ENCODE data around the gene C19orf25.
A peak's percentile ranks its signal among the peaks of the same experiment; 100 is the strongest.

The C19orf25 gene

GRCh38 chr19:1459479-1459878 is 19.5 kb downstream of the C19orf25 start:
- H3K9me3 ChIP-seq (ENCODE audit: low read depth, low read length): no peaks in the 10 kb centered on the region

GRCh38 chr19:1457892-1458291 is 21.1 kb downstream of the C19orf25 start:
- H3K36me3 ChIP-seq (ENCODE audit: insufficient read depth, low read length): no peaks in the 10 kb centered on the region
- H3K9ac ChIP-seq (ENCODE audit: insufficient read length): no peak overlapping the region
- TF ChIP-seq FOXP2 (optimal IDR thresholded peaks at IDR 0.05; ENCODE audit: control extremely low read depth, extremely low read length, insufficient read depth) (no peak), EZH2 (IDR thresholded peaks at IDR 0.05) (no peak), POLR2AphosphoS5 (IDR thresholded peaks at IDR 0.05; ENCODE audit: borderline replicate concordance, low read depth, low read length) (no peak)
- H3K9me3 ChIP-seq (ENCODE audit: low read depth, low read length): no peaks in the 10 kb centered on the region
- no peak overlapping the region for H3K27ac ChIP-seq
- no peak for DNase-seq (ENCODE audit: low read depth, low spot score)
- H3K4me3 ChIP-seq: no peak overlapping the region

More at GRCh38 chr19:1459479-1459878, 19.5 kb downstream of the C19orf25 start:
- Histone ChIP-seq H3K27ac (no peak overlapping the region), H3K4me3 (no peak overlapping the region), H3K36me3 (ENCODE audit: insufficient read depth, low read length) (no peaks in the 10 kb centered on the region), H3K9ac (ENCODE audit: insufficient read length) (no peak overlapping the region)
- TF ChIP-seq EZH2 (IDR thresholded peaks at IDR 0.05) (no peak), FOXP2 (optimal IDR thresholded peaks at IDR 0.05; ENCODE audit: control extremely low read depth, extremely low read length, insufficient read depth) (no peak), POLR2AphosphoS5 (IDR thresholded peaks at IDR 0.05; ENCODE audit: borderline replicate concordance, low read depth, low read length) (no peak)
- no peak for DNase-seq (ENCODE audit: low read depth, low spot score)

GRCh38 chr19:1457031-1457739 is 21.8 kb downstream of the C19orf25 start:
- Histone ChIP-seq H3K36me3 (ENCODE audit: insufficient read depth, low read length) (no peaks in the 10 kb centered on the region), H3K4me3 (no peak overlapping the region), H3K27ac (no peak overlapping the region), H3K9ac (ENCODE audit: insufficient read length) (no peak overlapping the region), H3K9me3 (ENCODE audit: low read depth, low read length) (no peaks in the 10 kb centered on the region)
- TF ChIP-seq POLR2AphosphoS5 (IDR thresholded peaks at IDR 0.05; ENCODE audit: borderline replicate concordance, low read depth, low read length) (no peak), FOXP2 (optimal IDR thresholded peaks at IDR 0.05; ENCODE audit: control extremely low read depth, extremely low read length, insufficient read depth) (no peak), EZH2 (IDR thresholded peaks at IDR 0.05) (no peak)
- DNase-seq (ENCODE audit: low read depth, low spot score): no peak

DNA sequence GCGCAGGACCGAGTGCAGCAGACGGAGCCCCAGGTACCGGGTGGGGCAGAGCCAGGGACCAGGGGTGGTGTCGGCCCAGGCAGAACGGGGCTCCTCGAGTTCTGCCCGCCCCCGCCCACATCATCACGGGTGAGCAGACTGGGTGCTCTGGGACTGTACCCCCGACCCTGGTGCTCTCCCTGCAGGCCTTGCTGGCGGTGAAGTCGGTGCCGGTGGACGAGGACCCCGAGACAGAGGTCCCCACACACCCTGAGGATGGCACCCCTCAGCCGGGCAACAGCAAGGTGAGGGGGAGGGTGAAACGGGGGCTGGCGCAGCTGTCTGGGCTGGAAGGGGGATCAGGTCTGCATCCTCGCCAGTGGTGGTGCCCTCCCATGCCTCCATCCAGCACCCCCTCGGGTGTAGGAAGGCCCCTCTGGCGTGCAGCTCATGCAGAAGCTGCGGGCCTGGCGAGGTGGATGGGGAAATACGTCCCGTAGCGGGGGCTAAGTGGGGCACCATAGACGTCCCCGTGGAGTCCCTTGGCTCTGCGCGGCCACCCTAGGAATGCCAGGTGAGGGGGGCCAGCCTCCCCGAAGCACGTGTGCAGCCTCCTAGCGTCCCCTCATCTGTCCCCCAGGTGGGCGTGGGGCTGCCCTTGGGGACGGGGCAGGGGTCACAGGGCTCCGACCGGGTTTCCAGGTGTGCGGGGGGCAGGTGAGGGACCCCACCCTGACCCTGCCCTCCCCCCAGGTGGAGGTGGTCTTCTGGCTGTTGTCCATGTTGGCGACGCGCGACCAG is 22.7 kb downstream of the C19orf25 start:
- Histone ChIP-seq H3K27ac (no peak overlapping the region), H3K9ac (ENCODE audit: insufficient read length) (no peak overlapping the region), H3K4me3 (no peak overlapping the region), H3K36me3 (ENCODE audit: insufficient read depth, low read length) (no peaks in the 10 kb centered on the region), H3K9me3 (ENCODE audit: low read depth, low read length) (no peaks in the 10 kb centered on the region)
- TF ChIP-seq EZH2 (IDR thresholded peaks at IDR 0.05) (no peak), FOXP2 (optimal IDR thresholded peaks at IDR 0.05; ENCODE audit: control extremely low read depth, extremely low read length, insufficient read depth) (no peak), POLR2AphosphoS5 (IDR thresholded peaks at IDR 0.05; ENCODE audit: borderline replicate concordance, low read depth, low read length) (no peak)
- DNase-seq (ENCODE audit: low read depth, low spot score): no peak

GRCh38 chr19:1455336-1456120 is 23.5 kb downstream of the C19orf25 start:
- H3K27ac ChIP-seq: no peak overlapping the region

DNA sequence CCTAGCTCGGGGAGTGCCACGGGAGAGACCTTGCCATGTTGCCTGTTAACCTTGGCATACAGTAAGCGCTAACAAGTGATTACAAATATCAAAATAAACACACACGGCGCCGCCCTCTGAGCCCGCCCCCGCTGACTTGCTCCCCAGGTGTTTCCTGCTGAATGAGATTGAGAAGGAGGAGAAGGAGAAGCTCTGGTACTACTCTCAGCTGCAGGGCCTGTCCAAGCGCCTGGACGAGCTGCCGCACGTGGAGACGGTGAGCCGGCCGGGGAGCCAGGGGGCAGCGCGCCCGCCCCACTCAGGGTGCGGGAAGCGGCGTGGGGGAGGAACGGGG is 24.0 kb downstream of the C19orf25 start:
- DNase-seq (ENCODE audit: low read depth, low spot score): no peak
- peak overlapping the region; percentile 18; the same call in 1 of the 2 replicates for H3K4me3 ChIP-seq

More at GRCh38 chr19:1455336-1456120, 23.5 kb downstream of the C19orf25 start:
- no peaks in the 10 kb centered on the region for H3K36me3 ChIP-seq (ENCODE audit: insufficient read depth, low read length)
- TF ChIP-seq POLR2AphosphoS5 (IDR thresholded peaks at IDR 0.05; ENCODE audit: borderline replicate concordance, low read depth, low read length): no peak
- no peak for TF ChIP-seq FOXP2 (optimal IDR thresholded peaks at IDR 0.05; ENCODE audit: control extremely low read depth, extremely low read length, insufficient read depth)
- TF ChIP-seq EZH2 (IDR thresholded peaks at IDR 0.05): no peak
- peak; percentile 28 for DNase-seq (ENCODE audit: low read depth, low spot score)
- H3K4me3 ChIP-seq: peak overlapping the region; percentile 18; the same call in 1 of the 2 replicates
- H3K9ac ChIP-seq (ENCODE audit: insufficient read length): no peak overlapping the region
- no peaks in the 10 kb centered on the region for H3K9me3 ChIP-seq (ENCODE audit: low read depth, low read length)

GRCh38 chr19:1453525-1454364 is 25.3 kb downstream of the C19orf25 start:
- no peak for TF ChIP-seq EZH2 (IDR thresholded peaks at IDR 0.05)
- no peak for TF ChIP-seq POLR2AphosphoS5 (IDR thresholded peaks at IDR 0.05; ENCODE audit: borderline replicate concordance, low read depth, low read length)
- no peak for TF ChIP-seq FOXP2 (optimal IDR thresholded peaks at IDR 0.05; ENCODE audit: control extremely low read depth, extremely low read length, insufficient read depth)
- H3K27ac ChIP-seq: no peak overlapping the region
- 0 out of 2 replicates have a peak overlapping the region, but pooled peaks have one; percentile 22 for H3K4me3 ChIP-seq
- DNase-seq (ENCODE audit: low read depth, low spot score): no peak
- H3K36me3 ChIP-seq (ENCODE audit: insufficient read depth, low read length): no peaks in the 10 kb centered on the region
- no peaks in the 10 kb centered on the region for H3K9me3 ChIP-seq (ENCODE audit: low read depth, low read length)
- no peak overlapping the region for H3K9ac ChIP-seq (ENCODE audit: insufficient read length)

More for the DNA sequence above, 24.0 kb downstream of the C19orf25 start:
- TF ChIP-seq EZH2 (IDR thresholded peaks at IDR 0.05) (no peak), POLR2AphosphoS5 (IDR thresholded peaks at IDR 0.05; ENCODE audit: borderline replicate concordance, low read depth, low read length) (no peak), FOXP2 (optimal IDR thresholded peaks at IDR 0.05; ENCODE audit: control extremely low read depth, extremely low read length, insufficient read depth) (no peak)
- H3K9ac ChIP-seq (ENCODE audit: insufficient read length): no peak overlapping the region
- no peaks in the 10 kb centered on the region for H3K36me3 ChIP-seq (ENCODE audit: insufficient read depth, low read length)
- no peaks in the 10 kb centered on the region for H3K9me3 ChIP-seq (ENCODE audit: low read depth, low read length)
- no peak overlapping the region for H3K27ac ChIP-seq

Measured in SK-N-MC (cell line).